Renal cortical epithelial cell (primary cell): ENCODE data around the gene DLG2. TPM values are rescaled to one million over a fixed set of nuclear protein-coding genes. Genes with fewer than 3 reads are reported as not detected.
A peak's percentile ranks its signal among the peaks of the same experiment; 100 is the strongest.

ENCODE experiments used
- DNase-seq: peaks from one replicate; pipeline ENCODE4 v3.0.0-alpha.2; 2011; ENCODE audit warnings: low read depth
- total RNA-seq: library from RNA; depleted of rRNA; stranded (reverse); fragments of >200 nt; gene quantifications from 2 replicates; pipeline ENCODE4 v1.2.3, GENCODE V29; 2014

Gene DLG2
- total RNA-seq, 1 donor from 2014 or later: 0.85 TPM

- no peak for DNase-seq
Measured at GRCh38 chr11:83681906-83682610, 1945.1 kb downstream of the DLG2 start.

DNA sequence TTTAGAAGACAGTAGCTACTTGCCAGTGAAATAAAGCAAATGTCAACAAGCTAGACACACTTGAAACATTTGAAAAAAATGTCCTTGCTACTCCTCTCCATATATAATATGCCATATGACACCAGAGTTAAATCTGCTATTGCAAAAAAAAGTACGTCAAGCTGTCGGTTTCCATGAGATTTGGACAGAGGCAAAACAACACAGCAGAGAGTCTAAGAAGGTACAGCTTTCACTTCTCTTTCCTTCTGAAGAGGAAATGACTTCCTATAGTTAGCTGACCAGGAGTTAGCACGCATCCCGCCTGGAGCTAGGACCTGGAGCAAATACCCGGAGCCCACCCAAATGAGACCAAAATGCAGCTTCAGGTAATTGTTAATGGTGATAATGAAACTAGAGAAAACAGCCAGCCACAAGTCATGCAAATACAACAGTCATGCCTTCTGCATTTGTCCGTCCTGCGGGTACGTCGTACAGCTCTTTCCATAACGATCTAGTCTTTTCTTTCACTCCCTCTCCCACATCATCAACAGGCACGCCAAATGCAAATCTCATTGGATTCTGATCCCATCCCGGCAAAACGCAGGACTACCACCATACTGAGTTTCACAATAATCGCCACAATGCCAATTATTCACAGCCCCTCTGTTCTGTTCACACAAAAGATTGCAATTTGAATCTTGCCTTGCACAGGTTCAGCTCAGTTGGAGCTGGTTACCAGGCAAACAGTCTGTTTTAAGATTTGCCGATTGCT is 1945.9 kb downstream of the DLG2 start:
- no peak for DNase-seq

GRCh38 chr11:83680321-83680720 is 1946.8 kb downstream of the DLG2 start:
- DNase-seq: no peak

DNA sequence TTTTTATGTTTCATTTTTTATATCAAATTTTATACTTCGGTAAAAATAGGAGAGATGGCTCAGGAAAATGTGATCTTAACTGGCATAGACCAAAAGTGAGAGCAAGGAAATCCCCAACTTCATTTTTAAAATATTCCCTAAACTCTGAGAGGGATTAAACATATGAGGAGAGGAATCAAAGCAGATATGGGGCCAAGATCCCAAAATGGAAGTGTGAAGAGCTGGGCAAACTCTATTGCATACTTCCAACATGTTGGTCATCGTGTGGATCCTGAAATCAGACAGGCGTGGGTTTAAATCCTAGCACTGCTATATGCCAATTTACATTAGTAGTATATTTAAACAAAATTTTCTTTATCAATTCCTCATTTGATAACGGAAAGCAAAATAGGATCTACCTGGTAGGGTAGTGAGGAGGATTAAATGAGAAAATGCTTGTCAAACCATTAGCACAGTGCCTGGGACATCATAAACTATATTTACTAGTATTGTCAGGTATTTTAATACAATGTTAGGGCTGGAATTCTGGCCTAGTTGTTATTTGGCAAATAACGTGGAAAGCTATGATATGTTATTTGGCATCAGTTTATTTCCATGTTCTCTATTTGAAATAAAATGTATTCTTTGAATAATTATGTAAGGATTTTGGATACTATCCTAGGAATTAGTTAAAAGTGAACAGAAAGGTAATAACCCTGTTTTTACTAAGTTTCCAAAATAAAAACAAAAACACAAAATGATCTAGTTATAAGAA is 1948.1 kb downstream of the DLG2 start:
- DNase-seq: no peak

DNA sequence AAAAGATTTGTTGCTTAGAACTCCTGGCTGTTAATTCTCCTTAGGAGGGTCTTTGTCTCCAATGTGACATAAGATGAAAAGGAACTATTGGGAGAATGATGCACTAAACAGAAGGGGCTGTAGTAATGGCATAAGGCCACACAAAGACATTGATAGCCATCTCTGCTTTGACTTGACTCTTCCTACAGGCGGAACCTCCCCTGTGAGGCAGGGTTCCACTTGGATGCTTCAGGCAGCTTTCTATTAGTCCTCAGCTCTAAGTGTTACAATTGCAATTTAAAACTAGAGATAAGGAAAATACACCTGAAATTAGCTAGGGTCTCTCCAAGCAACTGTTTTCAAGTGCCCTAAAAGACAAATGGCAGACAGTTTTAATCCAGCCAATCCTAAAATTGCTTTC is 1949.4 kb downstream of the DLG2 start:
- no peak for DNase-seq

DNA sequence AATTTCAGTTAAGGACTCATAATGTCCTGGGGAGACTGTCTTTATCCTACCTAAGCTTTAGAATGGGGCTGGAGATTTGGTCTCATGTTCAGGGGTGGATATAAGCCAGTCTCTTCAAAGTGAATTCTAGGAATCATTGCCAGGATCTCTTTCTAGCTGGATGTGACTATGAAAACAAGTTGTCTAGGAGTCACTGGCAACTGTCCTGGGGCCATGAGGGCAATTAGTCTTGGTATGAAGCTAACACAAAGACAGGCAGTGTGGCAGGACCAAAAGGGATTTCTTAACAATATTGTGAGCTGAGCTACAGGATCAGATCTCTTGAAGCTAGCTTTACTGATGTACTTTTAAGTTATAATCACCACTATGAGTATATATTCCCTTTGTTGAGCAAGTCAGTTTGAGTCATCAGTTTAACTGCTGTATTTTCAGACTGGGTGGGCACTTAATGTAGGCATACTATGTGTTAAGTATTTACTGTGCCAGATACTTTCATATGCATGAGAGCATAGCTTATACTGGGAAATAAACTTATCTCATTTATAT is 1951.0 kb downstream of the DLG2 start:
- DNase-seq: no peak

DNA sequence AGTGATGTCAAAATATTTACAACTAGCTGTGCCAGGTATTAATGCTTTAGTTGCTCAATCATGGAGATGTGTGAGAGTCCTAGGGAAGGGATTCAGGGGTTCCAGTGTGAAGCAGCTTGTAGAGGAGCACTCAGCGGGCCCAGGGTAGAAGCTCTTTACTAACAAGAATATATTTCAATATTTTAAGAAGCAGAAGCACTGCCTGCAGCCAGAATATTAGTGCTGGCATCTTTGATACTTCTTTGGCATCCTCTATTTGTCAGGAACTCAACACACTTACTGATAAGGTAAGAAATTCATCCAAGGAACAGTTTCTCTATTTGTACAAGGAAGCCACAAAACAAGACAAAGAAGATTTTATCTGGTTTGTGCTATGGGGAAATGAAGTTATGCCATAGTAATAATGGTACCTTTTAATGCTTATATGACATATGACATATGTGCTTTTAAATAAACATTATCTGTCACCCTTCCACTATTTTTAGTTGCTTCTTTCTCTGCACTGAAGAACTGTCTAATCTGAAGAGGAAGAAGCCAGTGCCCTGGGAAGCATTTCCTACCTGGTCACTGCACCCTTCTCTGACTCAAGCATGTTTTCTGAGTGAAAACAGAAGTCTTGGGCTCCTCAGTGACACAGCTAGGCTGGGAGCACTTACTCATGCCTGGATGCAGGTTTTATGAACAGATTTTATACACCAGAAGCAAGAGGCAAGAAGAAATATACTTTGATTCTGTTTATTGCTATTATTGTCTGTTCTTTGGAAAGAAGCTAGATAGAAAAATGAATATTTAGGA is 1952.8 kb downstream of the DLG2 start:
- DNase-seq: no peak

DNA sequence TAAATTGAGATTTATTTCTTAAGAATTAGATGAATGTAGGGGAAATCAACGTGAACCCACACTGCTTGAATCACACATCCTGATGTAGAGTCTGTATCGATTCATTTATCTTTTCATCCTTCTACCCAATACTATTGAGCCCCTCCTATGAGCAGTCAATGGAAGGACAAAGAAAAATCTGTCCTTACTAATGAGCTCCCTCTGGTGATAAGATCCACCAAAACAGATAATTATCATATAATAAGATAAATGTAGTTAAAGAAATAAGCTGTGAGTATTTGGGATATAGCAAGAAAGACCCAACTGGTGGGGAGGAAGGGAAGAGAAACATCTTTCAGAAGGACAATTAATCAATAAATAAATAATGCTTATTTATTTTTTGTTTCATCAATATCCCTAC is 1955.9 kb downstream of the DLG2 start:
- DNase-seq: no peak

- no peak for DNase-seq
Measured at GRCh38 chr11:83666149-83666548, 1961.0 kb downstream of the DLG2 start.

GRCh38 chr11:83663988-83664387 is 1963.2 kb downstream of the DLG2 start:
- no peak for DNase-seq

GRCh38 chr11:83663446-83663845 is 1963.7 kb downstream of the DLG2 start:
- no peak for DNase-seq

- no peak for DNase-seq
Measured at GRCh38 chr11:83662494-83662893, 1964.7 kb downstream of the DLG2 start.

DNA sequence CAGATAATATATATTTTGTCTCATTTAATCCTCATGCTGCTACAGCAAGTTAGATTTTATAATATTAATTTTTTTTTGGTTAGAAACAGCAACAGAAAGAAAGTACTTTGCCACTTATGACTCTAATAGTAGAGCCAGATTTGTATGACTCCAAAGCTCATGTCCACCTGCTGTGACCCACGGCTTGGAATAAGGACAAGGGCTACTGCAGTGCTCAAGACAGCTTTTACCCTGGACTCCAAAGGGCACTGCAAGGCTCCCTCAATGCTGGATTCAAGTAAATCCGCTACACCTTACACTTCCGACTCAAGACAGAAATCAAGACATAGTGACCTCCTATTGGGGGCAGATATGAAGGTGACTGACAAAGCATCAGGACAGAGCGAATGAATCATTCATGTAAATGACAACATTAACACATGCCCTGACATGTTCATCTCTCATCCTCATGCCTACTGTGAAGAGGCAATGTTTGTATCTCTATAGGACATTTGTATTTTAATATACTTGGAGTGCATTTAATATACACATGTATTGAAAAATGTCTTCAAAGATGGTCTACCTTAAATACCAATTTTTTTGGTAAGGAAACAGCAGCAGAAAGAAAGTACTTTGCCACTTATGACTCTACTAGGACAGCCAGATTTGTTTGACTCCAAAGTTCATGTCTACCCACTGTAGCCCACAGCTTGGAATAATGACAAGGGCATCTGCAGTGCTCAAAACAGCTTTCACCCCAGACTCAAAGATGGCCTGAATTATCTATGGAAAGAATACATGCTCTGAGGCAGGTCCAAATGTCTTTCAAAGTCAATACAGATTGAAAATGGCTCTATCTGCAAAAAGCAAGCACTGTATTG is 1965.4 kb downstream of the DLG2 start:
- DNase-seq: no peak

DNA sequence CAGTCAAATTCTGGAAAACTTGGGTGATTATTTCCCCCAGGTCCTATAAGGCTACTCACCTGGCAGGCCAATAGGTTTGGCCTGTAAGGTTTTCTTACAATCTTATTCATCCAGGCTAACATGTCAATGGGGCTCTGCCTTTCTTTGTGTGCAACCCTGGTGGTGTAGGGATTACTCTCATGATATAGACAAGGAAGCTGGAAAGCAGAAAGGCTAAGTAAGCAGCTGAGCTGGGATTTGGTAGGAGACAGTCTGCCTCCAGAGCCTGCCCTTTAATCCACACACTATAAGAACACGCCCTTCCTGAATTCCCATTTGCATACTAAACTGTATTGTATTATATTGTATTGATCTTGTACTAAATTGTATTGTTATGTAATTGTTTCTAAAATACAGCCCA is 1967.7 kb downstream of the DLG2 start:
- no peak for DNase-seq

DNA sequence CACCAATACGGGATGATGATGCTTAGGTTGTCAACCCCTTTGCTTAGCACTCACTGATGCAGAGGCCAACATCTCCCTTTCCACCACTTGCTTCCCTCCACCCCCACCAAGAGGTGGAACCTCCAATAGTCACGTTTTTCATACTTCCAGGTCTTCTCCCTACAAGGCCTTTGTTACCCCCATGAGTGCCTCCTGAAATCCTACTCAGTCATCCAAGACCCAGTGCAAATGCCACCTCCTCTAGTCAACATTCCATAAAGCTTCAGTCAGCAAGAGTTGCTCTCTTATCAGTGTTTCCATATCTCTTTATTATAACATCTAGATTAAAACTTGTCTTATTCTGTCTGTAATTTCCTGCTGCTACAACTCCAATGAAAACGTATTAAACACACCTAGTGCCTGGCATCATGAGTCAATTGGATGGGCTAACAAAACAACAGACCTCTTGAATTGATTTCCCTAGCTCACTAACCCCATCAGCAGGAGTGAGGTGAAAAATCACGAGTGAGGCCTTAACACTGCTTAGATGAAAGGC is 1970.3 kb downstream of the DLG2 start:
- peak; percentile 4 for DNase-seq

DNA sequence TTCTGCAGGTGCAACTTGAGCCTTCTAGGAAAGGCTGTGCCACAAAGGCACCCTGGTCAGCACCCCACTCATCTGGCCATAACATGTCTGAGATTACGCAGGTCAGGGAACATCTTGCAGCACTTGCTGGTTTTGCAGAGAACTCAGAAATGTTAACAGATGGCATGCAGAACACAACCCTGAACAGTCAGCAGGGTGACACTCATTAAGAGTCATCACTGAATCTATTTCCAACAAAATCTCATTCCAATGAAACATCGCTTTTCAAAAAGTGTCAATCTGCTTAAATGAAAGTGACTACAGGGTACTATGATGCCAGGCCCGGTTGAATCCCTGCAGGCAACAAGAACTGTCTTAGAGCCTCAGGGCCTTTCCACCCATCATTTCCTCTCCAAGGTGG is 1971.2 kb downstream of the DLG2 start:
- DNase-seq: no peak

- DNase-seq: no peak
Measured at GRCh38 chr11:83649528-83649855, 1977.7 kb downstream of the DLG2 start.

DNA sequence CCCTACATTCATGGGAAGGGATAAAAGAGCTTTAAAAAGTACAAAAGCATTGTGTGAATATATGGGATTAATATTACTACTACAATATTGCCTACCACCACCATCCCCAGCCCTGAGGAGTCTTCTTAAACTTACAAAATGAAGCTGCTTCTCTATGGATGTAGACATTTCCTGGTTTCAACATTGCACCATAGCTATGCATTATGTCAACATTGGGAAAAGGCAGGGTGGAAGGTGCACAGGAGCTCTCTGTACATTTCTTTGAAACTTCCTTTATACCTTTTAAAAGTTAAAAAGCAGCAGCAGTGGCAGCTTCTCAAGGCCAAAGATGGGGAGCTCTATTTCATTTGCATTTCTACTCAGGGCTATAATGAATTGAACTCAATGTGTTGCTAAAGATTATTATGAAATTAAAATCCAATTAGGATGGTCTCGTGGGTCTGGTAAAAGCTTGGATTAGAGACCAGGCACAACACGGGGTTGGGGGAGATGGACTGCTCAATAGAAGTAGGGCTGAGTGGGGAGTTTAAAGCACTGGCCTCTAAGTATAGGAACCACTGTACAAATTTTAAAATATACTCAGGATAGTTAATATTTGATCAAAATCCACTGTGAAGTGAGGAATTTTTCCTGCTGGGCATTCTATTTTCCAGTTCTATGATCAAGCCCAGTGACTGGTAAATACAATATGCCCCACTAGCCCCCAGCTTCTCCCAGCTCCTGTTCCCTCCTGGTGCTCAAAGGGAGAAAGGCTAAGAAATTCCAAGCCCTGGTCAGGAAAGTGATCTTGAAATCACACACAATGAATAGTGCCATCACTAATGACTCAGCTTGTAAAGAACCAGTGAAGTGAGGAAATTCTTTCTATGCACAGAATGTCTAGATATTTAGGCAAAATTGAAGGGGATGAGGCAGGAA is 1978.3 kb downstream of the DLG2 start:
- DNase-seq: peak; percentile 67

GRCh38 chr11:83645561-83645960 is 1981.6 kb downstream of the DLG2 start:
- DNase-seq: no peak
